ENCODE data around the gene FBXL16. TPM values are rescaled to one million over a fixed set of nuclear protein-coding genes. Genes with fewer than 3 reads are reported as not detected.
A peak's percentile ranks its signal among the peaks of the same experiment; 100 is the strongest.

FBXL16 gene
- total and polyA plus RNA-seq, 2 of the 13 experiments (the other 11 are each of a cell fraction or from before 2014, with no cell fraction given), result 0.22 to 2.0 TPM

DNA sequence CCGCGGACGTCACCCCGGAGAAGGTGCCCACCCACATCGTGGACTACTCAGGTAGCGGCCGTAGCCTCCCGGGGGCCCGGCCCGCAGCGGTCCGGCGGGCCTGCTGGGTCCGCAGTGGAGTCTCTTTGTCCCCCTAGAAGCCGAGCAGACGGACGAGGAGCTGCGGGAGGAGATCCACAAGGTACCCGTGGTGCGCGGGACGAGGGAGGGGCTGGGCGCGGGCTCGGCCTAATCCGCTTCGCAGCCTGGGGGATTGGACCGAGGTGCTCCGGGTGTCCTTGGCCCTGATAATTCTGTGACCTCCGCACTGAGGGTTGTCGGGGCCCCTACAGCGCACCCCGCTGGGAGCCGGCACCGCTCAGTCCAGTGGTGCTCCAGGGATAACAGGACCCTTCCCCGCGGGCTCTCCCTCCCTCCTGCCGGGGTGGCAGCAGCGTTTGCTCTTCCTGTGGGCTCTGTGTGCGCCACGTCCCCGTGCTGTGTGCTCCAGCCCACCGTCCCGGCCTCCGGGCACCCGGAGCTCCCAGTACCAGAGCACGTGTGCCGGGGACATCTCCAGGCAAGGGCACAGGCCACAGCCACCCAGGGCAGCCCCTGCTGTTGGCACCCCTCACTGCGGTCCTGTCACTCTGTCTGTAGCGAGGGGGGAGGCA is 37.0 kb downstream of the FBXL16 start (continued):
- TF ChIP-seq, protein P1, sequence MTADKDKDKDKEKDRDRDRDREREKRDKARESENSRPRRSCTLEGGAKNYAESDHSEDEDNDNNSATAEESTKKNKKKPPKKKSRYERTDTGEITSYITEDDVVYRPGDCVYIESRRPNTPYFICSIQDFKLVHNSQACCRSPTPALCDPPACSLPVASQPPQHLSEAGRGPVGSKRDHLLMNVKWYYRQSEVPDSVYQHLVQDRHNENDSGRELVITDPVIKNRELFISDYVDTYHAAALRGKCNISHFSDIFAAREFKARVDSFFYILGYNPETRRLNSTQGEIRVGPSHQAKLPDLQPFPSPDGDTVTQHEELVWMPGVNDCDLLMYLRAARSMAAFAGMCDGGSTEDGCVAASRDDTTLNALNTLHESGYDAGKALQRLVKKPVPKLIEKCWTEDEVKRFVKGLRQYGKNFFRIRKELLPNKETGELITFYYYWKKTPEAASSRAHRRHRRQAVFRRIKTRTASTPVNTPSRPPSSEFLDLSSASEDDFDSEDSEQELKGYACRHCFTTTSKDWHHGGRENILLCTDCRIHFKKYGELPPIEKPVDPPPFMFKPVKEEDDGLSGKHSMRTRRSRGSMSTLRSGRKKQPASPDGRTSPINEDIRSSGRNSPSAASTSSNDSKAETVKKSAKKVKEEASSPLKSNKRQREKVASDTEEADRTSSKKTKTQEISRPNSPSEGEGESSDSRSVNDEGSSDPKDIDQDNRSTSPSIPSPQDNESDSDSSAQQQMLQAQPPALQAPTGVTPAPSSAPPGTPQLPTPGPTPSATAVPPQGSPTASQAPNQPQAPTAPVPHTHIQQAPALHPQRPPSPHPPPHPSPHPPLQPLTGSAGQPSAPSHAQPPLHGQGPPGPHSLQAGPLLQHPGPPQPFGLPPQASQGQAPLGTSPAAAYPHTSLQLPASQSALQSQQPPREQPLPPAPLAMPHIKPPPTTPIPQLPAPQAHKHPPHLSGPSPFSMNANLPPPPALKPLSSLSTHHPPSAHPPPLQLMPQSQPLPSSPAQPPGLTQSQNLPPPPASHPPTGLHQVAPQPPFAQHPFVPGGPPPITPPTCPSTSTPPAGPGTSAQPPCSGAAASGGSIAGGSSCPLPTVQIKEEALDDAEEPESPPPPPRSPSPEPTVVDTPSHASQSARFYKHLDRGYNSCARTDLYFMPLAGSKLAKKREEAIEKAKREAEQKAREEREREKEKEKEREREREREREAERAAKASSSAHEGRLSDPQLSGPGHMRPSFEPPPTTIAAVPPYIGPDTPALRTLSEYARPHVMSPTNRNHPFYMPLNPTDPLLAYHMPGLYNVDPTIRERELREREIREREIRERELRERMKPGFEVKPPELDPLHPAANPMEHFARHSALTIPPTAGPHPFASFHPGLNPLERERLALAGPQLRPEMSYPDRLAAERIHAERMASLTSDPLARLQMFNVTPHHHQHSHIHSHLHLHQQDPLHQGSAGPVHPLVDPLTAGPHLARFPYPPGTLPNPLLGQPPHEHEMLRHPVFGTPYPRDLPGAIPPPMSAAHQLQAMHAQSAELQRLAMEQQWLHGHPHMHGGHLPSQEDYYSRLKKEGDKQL (CRISPR knock-in tag; IDR thresholded peaks at IDR 0.05; ENCODE audit: low read depth), result no peak
- TF ChIP-seq, protein P2, sequence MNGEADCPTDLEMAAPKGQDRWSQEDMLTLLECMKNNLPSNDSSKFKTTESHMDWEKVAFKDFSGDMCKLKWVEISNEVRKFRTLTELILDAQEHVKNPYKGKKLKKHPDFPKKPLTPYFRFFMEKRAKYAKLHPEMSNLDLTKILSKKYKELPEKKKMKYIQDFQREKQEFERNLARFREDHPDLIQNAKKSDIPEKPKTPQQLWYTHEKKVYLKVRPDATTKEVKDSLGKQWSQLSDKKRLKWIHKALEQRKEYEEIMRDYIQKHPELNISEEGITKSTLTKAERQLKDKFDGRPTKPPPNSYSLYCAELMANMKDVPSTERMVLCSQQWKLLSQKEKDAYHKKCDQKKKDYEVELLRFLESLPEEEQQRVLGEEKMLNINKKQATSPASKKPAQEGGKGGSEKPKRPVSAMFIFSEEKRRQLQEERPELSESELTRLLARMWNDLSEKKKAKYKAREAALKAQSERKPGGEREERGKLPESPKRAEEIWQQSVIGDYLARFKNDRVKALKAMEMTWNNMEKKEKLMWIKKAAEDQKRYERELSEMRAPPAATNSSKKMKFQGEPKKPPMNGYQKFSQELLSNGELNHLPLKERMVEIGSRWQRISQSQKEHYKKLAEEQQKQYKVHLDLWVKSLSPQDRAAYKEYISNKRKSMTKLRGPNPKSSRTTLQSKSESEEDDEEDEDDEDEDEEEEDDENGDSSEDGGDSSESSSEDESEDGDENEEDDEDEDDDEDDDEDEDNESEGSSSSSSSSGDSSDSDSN (CRISPR knock-in tag; IDR thresholded peaks at IDR 0.05), result peak; percentile 36
- no peak for TF ChIP-seq MAFK (conservative IDR thresholded peaks at IDR 0.05 in 1 of 2, IDR thresholded peaks at IDR 0.05 in 1 of 2; ENCODE audit: low read length in 2 of 2)
- no peak for TF ChIP-seq ZNF713 (CRISPR knock-in tag; IDR thresholded peaks at IDR 0.05)
- TF ChIP-seq GTF2F1 (IDR thresholded peaks at IDR 0.05; ENCODE audit: low read length), result no peak
- no peak for TF ChIP-seq SMARCC2 (IDR thresholded peaks at IDR 0.05)
- TF ChIP-seq CEBPG (CRISPR knock-in tag; IDR thresholded peaks at IDR 0.05), result no peak
- TF ChIP-seq, protein P3, sequence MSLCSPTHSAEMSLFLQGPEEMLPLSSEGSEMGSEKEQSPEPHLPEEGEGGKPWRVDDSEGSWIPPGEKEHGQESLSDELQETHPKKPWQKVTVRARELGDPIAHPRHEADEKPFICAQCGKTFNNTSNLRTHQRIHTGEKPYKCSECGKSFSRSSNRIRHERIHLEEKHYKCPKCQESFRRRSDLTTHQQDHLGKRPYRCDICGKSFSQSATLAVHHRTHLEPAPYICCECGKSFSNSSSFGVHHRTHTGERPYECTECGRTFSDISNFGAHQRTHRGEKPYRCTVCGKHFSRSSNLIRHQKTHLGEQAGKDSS (CRISPR knock-in tag; IDR thresholded peaks at IDR 0.05; ENCODE audit: borderline replicate concordance, low read depth), result no peak
- TF ChIP-seq ZNF678 (CRISPR knock-in tag; IDR thresholded peaks at IDR 0.05), result no peak
- TF ChIP-seq ZNF777 (CRISPR knock-in tag; IDR thresholded peaks at IDR 0.05), result 0 out of 2 replicates have a peak, but pooled peaks have one; percentile 3
- no peak for TF ChIP-seq IRF2 (CRISPR knock-in tag; IDR thresholded peaks at IDR 0.05)
- TF ChIP-seq ZNF383 (CRISPR knock-in tag; IDR thresholded peaks at IDR 0.05; ENCODE audit: borderline replicate concordance), result no peak
- no peak for TF ChIP-seq PHB2 (IDR thresholded peaks at IDR 0.05; ENCODE audit: partially characterized antibody)
- TF ChIP-seq MXD4 (CRISPR knock-in tag; IDR thresholded peaks at IDR 0.05), result no peak
- no peak for TF ChIP-seq ZNF530 (CRISPR knock-in tag; IDR thresholded peaks at IDR 0.05; ENCODE audit: low read depth)
- TF ChIP-seq, protein P4, sequence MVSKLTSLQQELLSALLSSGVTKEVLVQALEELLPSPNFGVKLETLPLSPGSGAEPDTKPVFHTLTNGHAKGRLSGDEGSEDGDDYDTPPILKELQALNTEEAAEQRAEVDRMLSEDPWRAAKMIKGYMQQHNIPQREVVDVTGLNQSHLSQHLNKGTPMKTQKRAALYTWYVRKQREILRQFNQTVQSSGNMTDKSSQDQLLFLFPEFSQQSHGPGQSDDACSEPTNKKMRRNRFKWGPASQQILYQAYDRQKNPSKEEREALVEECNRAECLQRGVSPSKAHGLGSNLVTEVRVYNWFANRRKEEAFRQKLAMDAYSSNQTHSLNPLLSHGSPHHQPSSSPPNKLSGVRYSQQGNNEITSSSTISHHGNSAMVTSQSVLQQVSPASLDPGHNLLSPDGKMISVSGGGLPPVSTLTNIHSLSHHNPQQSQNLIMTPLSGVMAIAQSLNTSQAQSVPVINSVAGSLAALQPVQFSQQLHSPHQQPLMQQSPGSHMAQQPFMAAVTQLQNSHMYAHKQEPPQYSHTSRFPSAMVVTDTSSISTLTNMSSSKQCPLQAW (CRISPR knock-in tag; IDR thresholded peaks at IDR 0.05), result 0 out of 2 replicates have a peak, but pooled peaks have one; percentile 22
- TF ChIP-seq, protein P5, sequence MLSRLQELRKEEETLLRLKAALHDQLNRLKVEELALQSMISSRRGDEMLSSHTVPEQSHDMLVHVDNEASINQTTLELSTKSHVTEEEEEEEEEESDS (CRISPR knock-in tag; IDR thresholded peaks at IDR 0.05; ENCODE audit: borderline replicate concordance), result no peak
- TF ChIP-seq, protein P6, sequence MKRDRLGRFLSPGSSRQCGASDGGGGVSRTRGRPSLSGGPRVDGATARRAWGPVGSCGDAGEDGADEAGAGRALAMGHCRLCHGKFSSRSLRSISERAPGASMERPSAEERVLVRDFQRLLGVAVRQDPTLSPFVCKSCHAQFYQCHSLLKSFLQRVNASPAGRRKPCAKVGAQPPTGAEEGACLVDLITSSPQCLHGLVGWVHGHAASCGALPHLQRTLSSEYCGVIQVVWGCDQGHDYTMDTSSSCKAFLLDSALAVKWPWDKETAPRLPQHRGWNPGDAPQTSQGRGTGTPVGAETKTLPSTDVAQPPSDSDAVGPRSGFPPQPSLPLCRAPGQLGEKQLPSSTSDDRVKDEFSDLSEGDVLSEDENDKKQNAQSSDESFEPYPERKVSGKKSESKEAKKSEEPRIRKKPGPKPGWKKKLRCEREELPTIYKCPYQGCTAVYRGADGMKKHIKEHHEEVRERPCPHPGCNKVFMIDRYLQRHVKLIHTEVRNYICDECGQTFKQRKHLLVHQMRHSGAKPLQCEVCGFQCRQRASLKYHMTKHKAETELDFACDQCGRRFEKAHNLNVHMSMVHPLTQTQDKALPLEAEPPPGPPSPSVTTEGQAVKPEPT (CRISPR knock-in tag; IDR thresholded peaks at IDR 0.05; ENCODE audit: low read depth), result no peak
